OCI-M2 (cell line): ENCODE data around the gene DUSP1.

Source experiments
- DNase-seq: peaks from one replicate; lab custom pipeline; 2025; ENCODE audit not compliant: unreplicated experiment; lab: John Stamatoyannopoulos, UW

The DUSP1 gene

DNA sequence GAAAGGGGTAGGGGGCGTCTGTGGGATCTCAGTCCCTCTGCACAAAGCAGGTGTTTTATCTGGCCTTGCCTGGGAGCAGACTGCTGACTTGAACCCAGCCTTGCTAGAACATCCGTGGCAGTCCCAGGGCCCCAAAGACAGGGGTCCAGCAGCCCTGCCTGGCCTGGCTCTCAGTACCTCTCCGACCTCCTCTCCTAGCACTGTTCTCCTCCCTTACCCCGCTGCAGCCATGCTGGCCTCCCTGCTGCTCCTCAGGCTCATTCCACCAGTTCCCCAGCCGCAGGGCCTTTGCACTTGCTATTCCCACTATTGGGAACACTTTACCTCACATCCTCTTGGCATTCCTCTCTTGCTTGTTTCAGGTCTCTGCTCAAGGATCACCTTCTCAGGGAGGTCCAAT, 45.2 kb downstream of the DUSP1 start:
- DNase-seq: no peak

DNA sequence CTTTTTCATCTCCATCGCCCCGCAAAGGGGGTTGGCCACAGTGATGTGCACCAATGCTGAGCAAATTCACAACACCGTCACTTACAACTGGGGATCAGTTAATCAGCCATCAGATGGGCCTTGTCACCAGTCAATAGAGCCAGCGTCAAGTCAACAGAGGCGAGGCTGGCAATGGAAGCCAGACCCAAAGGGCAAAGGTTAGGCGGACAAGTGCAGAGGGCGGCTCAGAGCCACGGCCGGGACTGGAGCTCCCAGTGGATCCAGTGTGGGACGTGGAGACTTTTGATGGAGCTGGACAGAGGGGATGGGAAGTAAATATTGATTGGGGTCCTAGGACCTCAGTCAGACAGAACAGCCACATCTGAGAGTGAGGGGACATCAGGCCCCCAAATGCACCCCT, 45.7 kb downstream of the DUSP1 start:
- no peak for DNase-seq

DNA sequence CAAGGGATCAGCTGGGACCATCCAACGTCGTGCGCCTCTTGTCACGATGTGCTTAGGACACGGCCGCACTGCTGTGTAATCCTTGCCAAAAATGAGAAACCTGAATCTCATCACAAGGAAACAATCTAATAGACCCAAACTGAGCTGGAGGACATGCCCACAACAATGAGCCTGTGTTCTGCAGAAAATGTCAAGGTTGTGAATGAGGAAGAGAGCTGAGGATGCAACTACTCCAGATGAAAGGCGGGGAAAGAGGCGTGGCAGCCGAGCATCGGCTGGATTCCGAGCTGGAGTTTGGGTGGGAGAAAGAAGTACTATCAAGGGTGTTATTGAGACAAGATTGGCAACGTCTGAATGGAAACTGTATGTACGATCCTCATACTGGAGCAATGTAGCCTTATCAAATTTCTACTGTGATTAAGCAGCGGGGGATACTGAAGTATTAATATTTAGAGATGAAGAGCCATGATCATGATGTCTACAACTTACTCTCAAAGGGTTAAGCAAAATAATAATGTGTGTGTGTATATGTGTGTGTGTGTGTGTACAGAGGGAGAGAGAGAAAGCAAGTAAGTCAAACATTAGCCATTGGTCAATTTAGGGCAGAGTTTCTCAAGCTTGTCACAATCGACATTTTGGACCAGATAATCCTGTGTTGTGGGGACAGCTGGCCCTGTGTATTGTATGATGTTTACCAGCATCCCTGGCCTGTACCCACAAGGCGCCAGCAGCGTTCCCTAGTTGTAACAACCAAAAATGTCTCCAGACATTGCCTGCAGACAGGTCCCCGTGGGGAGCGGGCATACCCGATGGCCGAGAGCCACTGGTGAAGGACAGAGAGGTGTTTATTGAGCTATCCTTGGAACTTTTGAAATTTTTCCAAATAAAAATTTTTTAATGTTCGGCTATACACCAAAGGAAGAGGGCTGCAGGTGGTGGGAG, 46.5 kb downstream of the DUSP1 start:
- DNase-seq: no peak

DNA sequence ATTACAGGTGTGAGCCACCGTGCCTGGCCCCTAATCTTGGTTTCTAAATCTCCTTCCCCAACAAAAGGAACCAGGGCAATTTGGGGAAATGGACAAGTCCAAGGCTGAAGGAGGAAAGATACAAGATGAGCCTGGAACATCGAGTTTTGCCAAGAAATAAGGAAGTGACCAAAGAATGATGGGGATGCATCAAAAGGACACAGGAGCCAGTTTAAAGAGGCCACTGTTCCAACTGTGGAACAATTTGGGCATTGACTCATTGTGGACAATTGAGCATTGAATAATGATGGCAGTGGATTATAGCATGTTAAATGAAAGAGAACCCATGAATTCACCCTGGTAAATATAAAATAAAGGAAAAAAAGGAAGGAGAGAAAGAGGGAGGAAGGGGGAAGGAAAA, 47.5 kb downstream of the DUSP1 start:
- no peak for DNase-seq

DNA sequence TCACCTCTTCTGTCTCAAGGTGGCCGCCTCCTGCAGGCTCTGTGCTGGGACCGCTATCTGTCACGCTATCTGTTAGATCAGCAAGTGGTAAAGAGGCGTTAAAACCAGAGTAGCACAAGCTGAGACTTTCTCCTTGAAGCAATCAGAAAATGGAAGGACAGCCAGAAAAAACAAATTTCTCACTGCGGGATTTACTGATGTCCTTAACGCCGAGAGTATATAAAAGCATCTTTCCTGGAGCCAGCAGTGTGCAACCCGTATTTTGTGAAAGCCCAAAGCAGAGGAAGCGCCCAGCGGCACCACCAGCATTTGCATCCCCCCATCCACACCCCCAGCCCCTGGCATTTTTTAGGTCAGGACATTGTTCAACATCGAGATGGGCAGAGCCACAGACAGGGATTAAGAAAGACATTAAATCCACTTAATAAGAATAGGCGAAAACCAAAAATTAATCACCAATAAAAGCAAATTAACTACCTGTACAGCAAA, 48.6 kb downstream of the DUSP1 start:
- no peak for DNase-seq

DNA sequence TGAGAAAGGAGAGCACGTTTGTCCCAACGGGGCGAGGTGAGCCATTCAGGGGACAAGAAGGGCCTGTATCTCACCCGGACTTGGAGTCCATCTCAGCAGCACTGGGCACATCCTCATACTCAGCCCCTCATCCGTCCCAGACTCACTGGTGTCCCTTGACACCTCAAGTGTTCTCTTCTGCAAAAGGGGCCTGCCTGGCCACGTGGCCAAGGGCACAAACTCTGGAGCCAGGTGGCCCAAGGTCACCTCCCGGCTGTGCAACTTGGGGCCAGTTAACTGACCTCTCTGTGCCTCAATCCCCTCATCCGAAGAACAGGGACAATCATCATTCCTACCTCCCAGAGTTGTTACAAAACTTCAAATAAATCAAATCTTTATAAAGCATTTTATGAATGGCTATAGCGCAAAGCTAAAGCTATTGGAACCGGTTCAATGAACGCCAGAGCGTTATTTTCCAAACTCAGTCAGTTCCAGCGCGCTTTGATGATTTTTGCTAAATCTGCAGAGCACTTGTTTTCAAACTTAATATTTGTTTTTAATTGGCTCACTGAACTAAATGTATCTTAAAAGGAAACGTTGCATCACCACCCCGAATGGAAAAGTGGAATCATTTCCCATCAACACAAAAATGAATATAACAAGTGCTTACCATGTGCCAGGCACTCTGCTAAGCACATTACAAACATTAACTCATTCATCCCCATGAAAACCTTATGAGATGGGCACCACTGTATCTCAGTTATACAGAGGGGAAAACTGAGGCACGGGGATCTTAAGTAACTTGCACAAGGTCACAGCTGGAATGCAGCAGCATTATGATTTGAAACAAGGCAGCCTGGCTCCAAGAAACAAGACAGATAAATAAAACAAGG, 49.3 kb downstream of the DUSP1 start:
- no peak for DNase-seq

DNA sequence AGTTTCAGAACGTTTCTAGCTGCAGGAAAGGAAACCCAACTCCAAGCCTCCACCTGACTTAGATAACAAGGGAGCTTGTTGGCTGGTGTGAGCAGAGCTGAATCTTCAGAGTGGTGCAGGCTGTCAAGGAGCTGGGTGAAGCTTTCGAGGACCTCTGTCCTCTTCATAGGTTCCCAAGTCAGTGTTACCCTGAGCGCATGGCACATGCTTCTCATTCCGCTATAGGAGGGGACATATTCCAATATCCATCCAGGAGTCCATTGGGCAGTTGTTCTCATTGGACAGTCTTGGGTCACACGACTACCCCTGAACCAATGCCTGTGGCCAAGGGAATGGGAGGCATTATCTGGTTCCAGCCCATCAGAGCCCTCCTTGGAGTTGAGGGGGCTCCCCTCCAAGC, 50.3 kb downstream of the DUSP1 start:
- no peak for DNase-seq

DNA sequence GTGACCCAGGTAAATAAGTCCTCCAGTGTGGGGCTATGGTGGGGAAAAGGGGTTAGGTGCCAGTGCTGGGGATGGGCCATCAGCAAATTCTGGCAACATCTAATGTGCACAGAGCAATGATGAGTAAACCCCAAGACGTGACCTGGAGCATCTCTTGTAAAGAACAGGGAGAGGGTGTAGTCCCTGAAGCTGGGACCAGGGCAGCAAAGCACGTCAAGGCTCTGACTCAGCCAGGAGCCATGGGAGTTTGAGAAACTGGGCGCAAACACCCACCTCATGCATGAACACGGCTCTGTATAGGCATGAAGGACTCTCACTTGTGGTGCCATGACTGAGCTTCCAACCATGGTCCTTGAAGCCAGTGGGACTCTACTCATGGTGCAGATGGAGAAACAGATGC, 51.8 kb downstream of the DUSP1 start:
- DNase-seq: no peak

DNA sequence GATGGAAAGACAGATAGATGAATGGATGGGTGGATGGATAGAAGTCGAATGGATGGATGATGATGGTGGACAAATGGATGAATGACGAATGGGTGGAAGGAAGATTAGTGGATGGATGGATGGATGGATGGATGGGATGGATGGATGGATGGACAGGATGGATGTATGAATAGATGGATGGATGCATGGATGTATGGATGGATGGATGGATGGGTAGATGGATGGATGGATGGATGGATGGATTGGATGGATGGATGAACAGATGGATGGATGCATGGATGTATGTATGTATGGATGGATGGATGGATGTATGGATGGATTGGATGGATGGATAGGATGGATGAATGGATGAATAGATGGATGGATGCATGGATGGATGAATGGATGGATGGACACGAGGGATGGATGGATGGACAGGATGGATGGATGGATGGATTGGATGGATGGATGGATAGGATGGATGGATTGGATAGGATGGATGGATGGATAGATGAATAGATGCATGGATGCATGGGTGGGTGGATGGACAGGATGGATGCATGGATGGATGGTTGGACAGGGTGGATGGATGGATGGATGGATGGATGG, 52.4 kb downstream of the DUSP1 start:
- DNase-seq: no peak
